IMR-90 (cell line): ENCODE measurements around the gene SCYGR5. TPM values are rescaled to one million over a fixed set of nuclear protein-coding genes. Genes with fewer than 3 reads are reported as not detected.

Source experiments
- ATAC-seq: fragments of 200-7000 bp; cut with Tn5 transposase; 2 replicates; pipeline ENCODE4 v1.9.1; 2020; ENCODE audit warnings: low read depth, mild to moderate bottlenecking, moderate library complexity
- BruUV-seq: library from RNA; stranded (reverse); fragments of 400-500 nt; replicated peaks from 2 replicates; lab custom pipeline; 2021; lab: Mats Ljungman, UMichigan
- CTCF ChIA-PET: fragments of 300-600 bp; formaldehyde crosslinking; extraction: SDS; loops from one replicate; lab custom pipeline; 2021; ENCODE audit warnings: antibody characterized with exemption; lab: Yijun Ruan, JAX
- POLR2A ChIA-PET: fragments of 300-600 bp; sonication (Branson Sonifier 250); formaldehyde crosslinking; loops from one replicate; lab custom pipeline; 2022; ENCODE audit warnings: antibody characterized with exemption; ENCODE audit not compliant: unreplicated experiment; lab: Charles Lee
- DNase-seq: peaks from one replicate; pipeline ENCODE4 v3.0.0; 2013
- H2AFZ ChIP-seq: replicated peaks from 2 replicates; pipeline ENCODE3; 2013; ENCODE audit warnings: low read length, mild to moderate bottlenecking; ENCODE audit not compliant: poor library complexity
- H2AK5ac ChIP-seq: 2 replicates; pipeline ENCODE4 v1.6.1; 2013; ENCODE audit warnings: low read depth, low read length, inconsistent platforms
- H2AK9ac ChIP-seq: replicated peaks from 2 replicates; pipeline ENCODE3; 2013; ENCODE audit warnings: mild to moderate bottlenecking, low read depth, low read length, moderate library complexity; ENCODE audit not compliant: poor library complexity
- H2BK120ac ChIP-seq: 2 replicates; pipeline ENCODE4 v1.6.1; 2013; ENCODE audit warnings: low read depth, low read length, inconsistent platforms
- H2BK15ac ChIP-seq: 3 replicates; pipeline ENCODE4 v1.6.1; 2013; ENCODE audit warnings: low read depth, low read length, inconsistent platforms
- H2BK20ac ChIP-seq: 2 replicates; pipeline ENCODE4 v1.6.1; 2013; ENCODE audit warnings: low read depth, mild to moderate bottlenecking, inconsistent platforms, low read length, moderate library complexity
- H2BK5ac ChIP-seq: 2 replicates; pipeline ENCODE4 v1.6.1; 2013; ENCODE audit warnings: mild to moderate bottlenecking, low read depth, low read length, inconsistent platforms; ENCODE audit not compliant: poor library complexity, severe bottlenecking
- H3K14ac ChIP-seq: replicated peaks from 2 replicates; pipeline ENCODE4 v1.6.1; 2013; ENCODE audit warnings: low read depth, low read length, inconsistent platforms
- H3K18ac ChIP-seq: 2 replicates; pipeline ENCODE4 v1.6.1; 2013; ENCODE audit warnings: low read depth, low read length, control low read depth
- H3K23ac ChIP-seq: 2 replicates; pipeline ENCODE4 v1.6.1; 2013; ENCODE audit warnings: low read depth, low read length, inconsistent platforms
- H3K27ac ChIP-seq: 2 replicates; pipeline ENCODE4 v1.5.1; 2013; ENCODE audit warnings: mild to moderate bottlenecking, control low read depth, low read length; ENCODE audit not compliant: insufficient read depth
- H3K27me3 ChIP-seq: 2 replicates; pipeline ENCODE4 v1.6.1; 2013; ENCODE audit warnings: low read length; ENCODE audit not compliant: control insufficient read depth, insufficient read depth
- H3K36me3 ChIP-seq: 2 replicates; pipeline ENCODE4 v1.6.1; 2013; ENCODE audit warnings: low read length, mixed read lengths; ENCODE audit not compliant: control insufficient read depth, insufficient read depth
- H3K4ac ChIP-seq: 2 replicates; pipeline ENCODE4 v1.6.1; 2013; ENCODE audit warnings: low read depth, low read length, inconsistent platforms
- H3K4me1 ChIP-seq: 2 replicates; pipeline ENCODE4 v1.6.1; 2013; ENCODE audit warnings: low read length, mixed read lengths; ENCODE audit not compliant: control insufficient read depth, insufficient read depth
- H3K4me2 ChIP-seq: 2 replicates; pipeline ENCODE4 v1.6.1; 2013; ENCODE audit warnings: low read depth, mild to moderate bottlenecking, control low read depth, low read length, moderate library complexity
- H3K4me3 ChIP-seq: 2 replicates; pipeline ENCODE4 v1.5.1; 2013; ENCODE audit warnings: low read depth, mild to moderate bottlenecking, control low read depth, low read length, moderate library complexity; ENCODE audit not compliant: insufficient read depth
- H3K56ac ChIP-seq: 2 replicates; pipeline ENCODE4 v1.6.1; 2013; ENCODE audit warnings: low read length, inconsistent platforms; ENCODE audit not compliant: insufficient read depth; ENCODE audit errors: extremely low read depth
- H3K79me1 ChIP-seq, 2 experiments: 2 replicates each; pipeline ENCODE4 v1.6.1; 2013; ENCODE audit warnings: low read length in 2 of 2, inconsistent platforms in 1 of 2, low read depth in 1 of 2
- H3K9ac ChIP-seq: 2 replicates; pipeline ENCODE4 v1.6.1; 2013; ENCODE audit warnings: low read depth, low read length, control low read depth
- H3K9me1 ChIP-seq: 2 replicates; pipeline ENCODE4 v1.6.1; 2013; ENCODE audit warnings: low read length, inconsistent platforms; ENCODE audit not compliant: insufficient read depth
- H3K9me3 ChIP-seq: 2 replicates; pipeline ENCODE4 v1.6.1; 2013; ENCODE audit warnings: low read length; ENCODE audit not compliant: control insufficient read depth, insufficient read depth
- H4K20me1 ChIP-seq: 2 replicates; pipeline ENCODE4 v1.6.1; 2013; ENCODE audit warnings: low read length, inconsistent platforms; ENCODE audit not compliant: insufficient read depth
- H4K5ac ChIP-seq: 2 replicates; pipeline ENCODE4 v1.6.1; 2013; ENCODE audit warnings: mild to moderate bottlenecking, low read depth, low read length, control low read depth
- H4K8ac ChIP-seq, 2 experiments: 2 replicates each; pipeline ENCODE4 v1.6.1; 2013; ENCODE audit warnings: low read depth in 2 of 2, low read length in 2 of 2, control low read depth in 1 of 2, inconsistent platforms in 1 of 2
- H4K91ac ChIP-seq: 2 replicates; pipeline ENCODE4 v1.6.1; 2013; ENCODE audit warnings: low read depth, low read length, inconsistent platforms; ENCODE audit not compliant: insufficient read depth
- BHLHE40 ChIP-seq: fragments of 150-350 bp; IDR thresholded peaks from 2 replicates; pipeline ENCODE4 v1.6.1; 2016; ENCODE audit warnings: mild to moderate bottlenecking, low read depth, low read length
- CEBPB ChIP-seq: IDR thresholded peaks from 2 replicates; pipeline ENCODE4 v1.6.1; 2012; ENCODE audit warnings: low read depth, low read length, improper control_type of control experiment
- CHD1 ChIP-seq: IDR thresholded peaks from 2 replicates; pipeline ENCODE4 v1.6.1; 2012; ENCODE audit warnings: low read depth, low read length, improper control_type of control experiment
- CTCF ChIP-seq: conservative IDR thresholded peaks from 2 replicates; pipeline ENCODE4 v1.5.1; 2012; ENCODE audit warnings: mild to moderate bottlenecking, low read depth, low read length, improper control_type of control experiment
- ELK1 ChIP-seq: fragments of 150-350 bp; IDR thresholded peaks from 2 replicates; pipeline ENCODE4 v1.6.1; 2016; ENCODE audit warnings: low read depth, mild to moderate bottlenecking, low read length, moderate library complexity, borderline replicate concordance
- MAZ ChIP-seq: IDR thresholded peaks from 2 replicates; pipeline ENCODE4 v1.6.1; 2012; ENCODE audit warnings: low read depth, mild to moderate bottlenecking, low read length, improper control_type of control experiment, moderate library complexity, borderline replicate concordance
- MXI1 ChIP-seq: IDR thresholded peaks from 2 replicates; pipeline ENCODE4 v1.6.1; 2012; ENCODE audit warnings: low read depth, mild to moderate bottlenecking, low read length, moderate library complexity, borderline replicate concordance
- NFE2L2 ChIP-seq: fragments of 150-350 bp; IDR thresholded peaks from 2 replicates; pipeline ENCODE4 v1.6.1; 2016; ENCODE audit warnings: low read depth, mild to moderate bottlenecking, low read length
- POLR2A ChIP-seq: IDR thresholded peaks from 2 replicates; pipeline ENCODE4 v1.6.1; 2012; ENCODE audit warnings: mild to moderate bottlenecking, low read depth, low read length
- RAD21 ChIP-seq: IDR thresholded peaks from 2 replicates; pipeline ENCODE4 v1.6.1; 2012; ENCODE audit warnings: low read length, improper control_type of control experiment
- RCOR1 ChIP-seq: IDR thresholded peaks from 2 replicates; pipeline ENCODE4 v1.6.1; 2012; ENCODE audit warnings: mild to moderate bottlenecking, low read length, improper control_type of control experiment; ENCODE audit not compliant: insufficient replicate concordance
- RFX5 ChIP-seq: IDR thresholded peaks from 2 replicates; pipeline ENCODE4 v1.8.0; 2012; ENCODE audit warnings: low read depth, mild to moderate bottlenecking, low read length, moderate library complexity
- SMC3 ChIP-seq: fragments of 150-350 bp; IDR thresholded peaks from 2 replicates; pipeline ENCODE4 v1.6.1; 2016; ENCODE audit warnings: low read depth, mild to moderate bottlenecking, antibody characterized with exemption, low read length, moderate library complexity
- USF2 ChIP-seq: fragments of 150-350 bp; IDR thresholded peaks from 2 replicates; pipeline ENCODE4 v1.6.1; 2017; ENCODE audit warnings: mild to moderate bottlenecking, antibody characterized with exemption, low read length, low read depth
- WGBS, 2 experiments: methylation state at CpG; one replicate each; pipeline versions ENCODE4 v1.1.5 to v1.1.7; 2013; ENCODE audit warnings: missing lambda C conversion rate in 2 of 2; ENCODE audit not compliant: insufficient read length in 1 of 2; ENCODE audit errors: extremely low coverage in 2 of 2; 5-methylcytosine and 5-hydroxymethylcytosine counted together
- dilution Hi-C: fragments of 300-500 bp; cut with HindIII; formaldehyde crosslinking; loops from one replicate; pipeline ENCODE4 v1.14.3; 2018; ENCODE audit warnings: low sequenced_read_pairs; ENCODE audit not compliant: unreplicated experiment
- in situ Hi-C: fragments of 300-500 bp; cut with MboI; formaldehyde crosslinking; loops from 3 replicates; pipeline ENCODE4 v1.14.3; 2019; ENCODE audit warnings: low sequenced_read_pairs, inconsistent platforms, mixed read lengths
- intact Hi-C: fragments of 100-400 bp; cut with micrococcal nuclease; formaldehyde crosslinking; loops from 2 replicates; pipeline ENCODE4 v1.10.0; 2022
- polyA plus RNA-seq, 3 experiments: library from polyadenylated mRNA; depleted of rRNA; stranded (reverse); fragments of >200 nt; gene quantifications; 2 replicates each; pipeline ENCODE4 v1.2.3, GENCODE V29; 2012; ENCODE audit warnings: low replicate concordance in 1 of 3
- total RNA-seq: library from RNA; depleted of rRNA; stranded (reverse); fragments of >200 nt; gene quantifications from 2 replicates; pipeline ENCODE4 v1.2.3, GENCODE V29; 2012

Gene SCYGR5
- total and polyA plus RNA-seq, 2 of the 4 experiments (the other 2 are of a cell fraction) = not detected

GRCh38 chr2:227625420-227625819 lies 41.2 kb upstream of the SCYGR5 start:
- H3K79me1 ChIP-seq = no peaks in the 10 kb centered on the region
- no peak overlapping the region for H2AK9ac ChIP-seq
- BruUV-seq = no TSS peak
- no peak for TF ChIP-seq USF2
- no peak for TF ChIP-seq CEBPB
- no peak for TF ChIP-seq ELK1
- no peak for TF ChIP-seq RCOR1
- TF ChIP-seq CHD1 = no peak
- TF ChIP-seq POLR2A = no peak
- TF ChIP-seq CTCF = no peak
- no peak for TF ChIP-seq BHLHE40
- TF ChIP-seq MAZ = no peak
- no peak for TF ChIP-seq RAD21
- no peak for TF ChIP-seq SMC3
- no peak for TF ChIP-seq NFE2L2
- TF ChIP-seq RFX5 = no peak
- TF ChIP-seq MXI1 = no peak
- ChIA-PET CTCF (no interaction called here), POLR2A (no interaction called here)
- no peak overlapping the region for H3K4ac ChIP-seq
- H3K18ac ChIP-seq = no peak overlapping the region
- H2AK5ac ChIP-seq = no peak overlapping the region
- no peak overlapping the region for H2AFZ ChIP-seq
- in situ Hi-C loops (no loop called here), intact Hi-C loops (no loop called here), dilution Hi-C loops (no loop called here)
- H3K4me2 ChIP-seq = no peak overlapping the region
- H3K14ac ChIP-seq = no peak overlapping the region
- H3K23ac ChIP-seq = no peak overlapping the region
- no peak overlapping the region for H2BK5ac ChIP-seq
- ATAC-seq = no peak
- H3K9me1 ChIP-seq = no peaks in the 10 kb centered on the region
- H3K4me3 ChIP-seq = no peak overlapping the region
- H3K4me1 ChIP-seq = peaks cover 1% of the 10 kb centered on the region; the same call in 1 of the 2 replicates
- H3K27ac ChIP-seq = no peak overlapping the region
- no peaks in the 10 kb centered on the region for H3K36me3 ChIP-seq
- WGBS, 2 experiments = no CpG with 5 or more reads among the region's 2 CpGs
- no peak overlapping the region for H2BK20ac ChIP-seq
- H4K91ac ChIP-seq = no peak overlapping the region
- no peak overlapping the region for H2BK120ac ChIP-seq
- no peak overlapping the region for H3K56ac ChIP-seq
- no peak overlapping the region for H2BK15ac ChIP-seq
- no peaks in the 10 kb centered on the region for H3K9me3 ChIP-seq
- H3K9ac ChIP-seq = no peak overlapping the region
- DNase-seq = no peak
- no peaks in the 10 kb centered on the region for H4K20me1 ChIP-seq
- H4K5ac ChIP-seq = no peak overlapping the region
- no peak overlapping the region for H4K8ac ChIP-seq
- no peaks in the 10 kb centered on the region for H3K27me3 ChIP-seq
